Uterus (tissue), 2 donors: ENCODE measurements around the gene FZD7.

ENCODE experiments used
- POLR2A ChIP-seq, 2 donors: fragments of 450-650 bp; IDR thresholded peaks; one replicate each; pipeline ENCODE4 v1.6.1; 2016; ENCODE audit warnings: antibody characterized with exemption in 2 of 2, mild to moderate bottlenecking in 1 of 2, moderate library complexity in 1 of 2
- TF ChIP-seq, protein P1 (sequence below), 4 experiments: fragments of 200-600 bp in 2 of 4; fragments of 450-650 bp in 2 of 4; sonication (generic) in 2 of 4; IDR thresholded peaks; one replicate each; pipeline ENCODE4 v1.5.1; 2016 to 2019; ENCODE audit warnings: antibody characterized with exemption in 4 of 4, mild to moderate bottlenecking in 2 of 4, moderate library complexity in 1 of 4

DNA sequence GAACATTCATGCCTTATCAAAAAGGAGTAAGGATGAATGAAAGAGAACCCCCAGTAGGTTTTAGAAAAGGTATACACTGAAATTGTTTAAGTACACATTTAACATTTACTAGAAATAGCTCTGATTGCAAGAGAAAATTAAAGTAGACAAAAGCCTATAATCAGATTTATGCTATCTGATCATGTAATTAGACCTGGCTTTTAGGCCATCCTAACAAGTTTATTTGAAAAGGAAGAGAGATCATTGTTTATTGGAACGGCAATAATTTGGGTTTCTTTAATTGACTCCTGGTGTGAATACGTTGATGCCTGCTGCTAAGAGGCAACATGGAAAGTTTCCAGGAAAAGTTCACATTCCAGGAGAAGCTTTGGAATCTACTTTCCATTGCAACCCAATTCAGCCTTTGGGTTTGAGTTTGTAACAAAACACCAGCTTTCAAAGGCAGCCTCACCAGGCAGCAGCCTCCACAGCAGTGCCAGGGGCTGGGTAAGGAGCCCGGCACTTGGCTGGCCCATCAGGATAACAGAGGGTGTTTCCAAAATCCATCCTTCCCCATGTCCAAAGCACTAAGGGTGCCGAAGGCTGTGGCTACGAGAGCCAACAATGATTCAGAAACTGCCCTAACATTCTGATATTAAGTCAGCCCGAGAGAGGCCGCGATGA lies 18.0 kb downstream of the FZD7 start:
- TF ChIP-seq, protein P1, sequence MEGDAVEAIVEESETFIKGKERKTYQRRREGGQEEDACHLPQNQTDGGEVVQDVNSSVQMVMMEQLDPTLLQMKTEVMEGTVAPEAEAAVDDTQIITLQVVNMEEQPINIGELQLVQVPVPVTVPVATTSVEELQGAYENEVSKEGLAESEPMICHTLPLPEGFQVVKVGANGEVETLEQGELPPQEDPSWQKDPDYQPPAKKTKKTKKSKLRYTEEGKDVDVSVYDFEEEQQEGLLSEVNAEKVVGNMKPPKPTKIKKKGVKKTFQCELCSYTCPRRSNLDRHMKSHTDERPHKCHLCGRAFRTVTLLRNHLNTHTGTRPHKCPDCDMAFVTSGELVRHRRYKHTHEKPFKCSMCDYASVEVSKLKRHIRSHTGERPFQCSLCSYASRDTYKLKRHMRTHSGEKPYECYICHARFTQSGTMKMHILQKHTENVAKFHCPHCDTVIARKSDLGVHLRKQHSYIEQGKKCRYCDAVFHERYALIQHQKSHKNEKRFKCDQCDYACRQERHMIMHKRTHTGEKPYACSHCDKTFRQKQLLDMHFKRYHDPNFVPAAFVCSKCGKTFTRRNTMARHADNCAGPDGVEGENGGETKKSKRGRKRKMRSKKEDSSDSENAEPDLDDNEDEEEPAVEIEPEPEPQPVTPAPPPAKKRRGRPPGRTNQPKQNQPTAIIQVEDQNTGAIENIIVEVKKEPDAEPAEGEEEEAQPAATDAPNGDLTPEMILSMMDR (IDR thresholded peaks at IDR 0.05): no peak
- no peak for TF ChIP-seq POLR2A (IDR thresholded peaks at IDR 0.05)
